Heart left ventricle (tissue), 16 donors: ENCODE results near the gene TRIM75. TPM values are rescaled to one million over a fixed set of nuclear protein-coding genes. Genes with fewer than 3 reads are reported as not detected.

Source experiments
- ATAC-seq, 4 donors: fragments of 200-7000 bp; cut with Tn5 transposase; one replicate each; pipeline ENCODE4 v1.9.1; 2020 to 2022; ENCODE audit warnings: moderate library complexity in 4 of 4, mild to moderate bottlenecking in 3 of 4, moderate number of reproducible peaks in 1 of 4
- DNase-seq, 5 donors: peaks; one replicate each; pipeline ENCODE4 v3.0.0-alpha.2; 2020
- H3K27ac ChIP-seq, 12 donors: fragments of 200-600 bp; sonication (generic) in 4 of 12; one replicate each; pipeline versions ENCODE4 v1.5.0 to v1.8.0; 2016 to 2022; ENCODE audit warnings: mild to moderate bottlenecking in 2 of 12
- H3K27me3 ChIP-seq, 9 donors: fragments of 200-600 bp; sonication (generic) in 2 of 9; one replicate each; pipeline versions ENCODE4 v1.5.1 to v1.8.0; 2016 to 2022; ENCODE audit warnings: mild to moderate bottlenecking in 3 of 9
- H3K36me3 ChIP-seq, 9 donors: fragments of 200-600 bp; sonication (generic) in 2 of 9; one replicate each; pipeline versions ENCODE4 v1.5.0 to v1.8.0; 2018 to 2022; ENCODE audit warnings: mild to moderate bottlenecking in 2 of 9
- H3K4me1 ChIP-seq, 12 donors: fragments of 200-600 bp; sonication (generic) in 4 of 12; one replicate each; pipeline versions ENCODE4 v1.5.0 to v1.8.0; 2016 to 2022; ENCODE audit warnings: mild to moderate bottlenecking in 3 of 12
- H3K4me3 ChIP-seq, 12 donors: fragments of 200-600 bp; sonication (generic) in 4 of 12; one replicate each; pipeline versions ENCODE4 v1.5.0 to v1.8.0; 2017 to 2022; ENCODE audit warnings: mild to moderate bottlenecking in 9 of 12, moderate library complexity in 4 of 12
- H3K9me3 ChIP-seq, 12 donors: fragments of 200-600 bp; sonication (generic) in 4 of 12; one replicate each; pipeline versions ENCODE4 v1.5.0 to v1.8.0; 2016 to 2022; ENCODE audit warnings: mild to moderate bottlenecking in 1 of 12
- CTCF ChIP-seq, 12 donors: fragments of 200-600 bp; sonication (generic) in 4 of 12; IDR thresholded peaks; one replicate each; pipeline versions ENCODE4 v1.5.0 to v1.8.0; 2018 to 2022; ENCODE audit warnings: antibody characterized with exemption in 12 of 12, mild to moderate bottlenecking in 5 of 12
- POLR2A ChIP-seq, 2 donors: fragments of 450-650 bp; IDR thresholded peaks; one replicate each; pipeline ENCODE4 v1.6.1; 2017; ENCODE audit warnings: antibody characterized with exemption in 2 of 2, mild to moderate bottlenecking in 2 of 2, moderate library complexity in 2 of 2
- WGBS, 4 donors: extraction: QIAGEN DNeasy Blood & Tissue Kit in 2 of 4; methylation state at CpG; one replicate each; pipeline versions ENCODE4 v1.1.5 to v1.1.7; 2013 to 2018; 5-methylcytosine and 5-hydroxymethylcytosine counted together
- intact Hi-C, 10 donors: fragments of 100-400 bp; cut with DNase I; formaldehyde crosslinking; loops; one replicate each; pipeline versions ENCODE4 v1.11.1 to v1.14.2; 2022
- polyA plus RNA-seq, 2 donors: library from polyadenylated mRNA; stranded (reverse); fragments of 200-250 nt; gene quantifications; one replicate each; pipeline ENCODE4 v1.2.3, GENCODE V29; 2013
- total RNA-seq, 9 donors: library from RNA; depleted of rRNA in 2 of 9; stranded (reverse); fragments of >200 nt in 2 of 9; fragmentation: NEBNext Ultra II Directional in 3 of 9; extraction: Animal tissue kit (Norgen Biotek cat#: 25700) in 3 of 9; gene quantifications; one replicate each; pipeline versions ENCODE4 v1.1.0 to v1.2.4, GENCODE V29; 2016 to 2023
- donor health status: ischemic (EF 13 %, LVEDD 7.1; RV severe dilation, severe dysfunction).
- donor health status: healthy with polysubstance abuse.
- donor health status: DM: no; HTN: yes; CAD: no.
- donor health status: DM: no; HTN: no; CAD: no.
- donor health status: ischemic (EF 25% LVEDD 6.9; RV normal size, moderate dysfunction).
- donor health status: ischemic (EF 25% LVEDD 5.7; RV mildly dilated, moderate dysfunction).
- donor health status: healthy.
- donor health status: DM: yes; HTN: yes; CAD: no.
- donor health status: ischemic (EF 35%, LVEDD 5.7; RV mildly dilated, moderate dysfunction).
- donor health status: nonischemic (EF 11% LVEDD 7.7; RV severe dilation, severe dysfunction).
- donor health status: DM: yes; HTN: yes; CAD: no.
- donor health status: PGD.
- donor health status: ischemic (EF 29% LVEDD 5.4; RV normal size, mild dysfunction).
- donor health status: nonischemic (EF 23%, LVEDD 6.1; RV moderate dilation, normal function).

TRIM75 gene
- total and polyA plus RNA-seq, 11 donors: not detected

- H3K4me1 ChIP-seq: no peaks in the 10 kb centered on the region
- TF ChIP-seq POLR2A (IDR thresholded peaks at IDR 0.05): no peak
- TF ChIP-seq CTCF (IDR thresholded peaks at IDR 0.05): no peak
- no peaks in the 10 kb centered on the region for H3K27me3 ChIP-seq
- peaks cover 0 to 70% (median 48%) of the 10 kb centered on the region in 9 donors for H3K36me3 ChIP-seq
- intact Hi-C loops: loop anchor here in 5 of 10 donors (5.0 to 10.0 kb wide), 4 partner anchors 310 to 1543 kb away; no protein-coding TSS in a partner anchor
- no peaks in the 10 kb centered on the region for H3K9me3 ChIP-seq
- 95 to 99% (median 97%) methylated on average over 3 of the region's 3 CpGs for WGBS, 4 donors
- DNase-seq (no peak), ATAC-seq (no peak)
- H3K27ac ChIP-seq: no peak overlapping the region
- no peak overlapping the region for H3K4me3 ChIP-seq
Measured at GRCh38 chr4:165094873-165095272, 41.2 kb downstream of the TRIM75 start.

GRCh38 chr4:165095291-165095690, 41.6 kb downstream of the TRIM75 start:
- Histone ChIP-seq H3K9me3 (no peaks in the 10 kb centered on the region), H3K4me3 (no peak overlapping the region), H3K36me3 (peaks cover 0 to 73% (median 52%) of the 10 kb centered on the region in 9 donors), H3K27ac (no peak overlapping the region), H3K27me3 (no peaks in the 10 kb centered on the region), H3K4me1 (no peaks in the 10 kb centered on the region)
- no peak for DNase-seq
- WGBS, 4 donors: 27 to 32% (median 30%) methylated on average over 1 of the region's 1 CpG
- ATAC-seq: no peak
- TF ChIP-seq POLR2A (IDR thresholded peaks at IDR 0.05) (no peak), CTCF (IDR thresholded peaks at IDR 0.05) (no peak)
- intact Hi-C loops: loop anchor here in 5 of 10 donors (5.0 to 10.0 kb wide), 4 partner anchors 310 to 1543 kb away; no protein-coding TSS in a partner anchor

- H3K9me3 ChIP-seq: no peaks in the 10 kb centered on the region
- intact Hi-C loops: loop anchor here in 5 of 10 donors (5.0 to 10.0 kb wide), 4 partner anchors 312 to 1544 kb away; no protein-coding TSS in a partner anchor
- ATAC-seq (no peak), DNase-seq (no peak)
- 76 to 81% (median 78%) methylated on average over 2 of the region's 2 CpGs for WGBS, 4 donors
- H3K27me3 ChIP-seq: no peaks in the 10 kb centered on the region
- no peak overlapping the region for H3K27ac ChIP-seq
- peaks cover 0 to 82% (median 59%) of the 10 kb centered on the region in 9 donors for H3K36me3 ChIP-seq
- H3K4me1 ChIP-seq: no peaks in the 10 kb centered on the region
- TF ChIP-seq POLR2A (IDR thresholded peaks at IDR 0.05) (no peak), CTCF (IDR thresholded peaks at IDR 0.05) (peak in 11 of 12 donors; percentile 22 to 54 (median 46))
- no peak overlapping the region for H3K4me3 ChIP-seq
Measured at GRCh38 chr4:165096776-165097175, 43.1 kb downstream of the TRIM75 start.

- Histone ChIP-seq H3K27ac (no peak overlapping the region), H3K4me3 (no peak overlapping the region), H3K27me3 (no peaks in the 10 kb centered on the region), H3K36me3 (peaks cover 0 to 56% (median 49%) of the 10 kb centered on the region in 9 donors), H3K9me3 (no peaks in the 10 kb centered on the region), H3K4me1 (no peaks in the 10 kb centered on the region)
- TF ChIP-seq POLR2A (IDR thresholded peaks at IDR 0.05) (no peak), CTCF (IDR thresholded peaks at IDR 0.05) (no peak)
- WGBS, 4 donors: 72 to 83% (median 78%) methylated on average over 3 of the region's 3 CpGs
- DNase-seq (no peak), ATAC-seq (no peak)
- intact Hi-C loops: no loop called here
Measured at GRCh38 chr4:165101641-165102040, 48.0 kb downstream of the TRIM75 start.
